Measurements from ENCODE around the gene GJA9.
"Not testable (repeated sequence)": the region's sequence is repeated elsewhere in the genome, so short reads cannot be mapped to it uniquely, and the experiment has no call there.

GJA9 gene

DNA sequence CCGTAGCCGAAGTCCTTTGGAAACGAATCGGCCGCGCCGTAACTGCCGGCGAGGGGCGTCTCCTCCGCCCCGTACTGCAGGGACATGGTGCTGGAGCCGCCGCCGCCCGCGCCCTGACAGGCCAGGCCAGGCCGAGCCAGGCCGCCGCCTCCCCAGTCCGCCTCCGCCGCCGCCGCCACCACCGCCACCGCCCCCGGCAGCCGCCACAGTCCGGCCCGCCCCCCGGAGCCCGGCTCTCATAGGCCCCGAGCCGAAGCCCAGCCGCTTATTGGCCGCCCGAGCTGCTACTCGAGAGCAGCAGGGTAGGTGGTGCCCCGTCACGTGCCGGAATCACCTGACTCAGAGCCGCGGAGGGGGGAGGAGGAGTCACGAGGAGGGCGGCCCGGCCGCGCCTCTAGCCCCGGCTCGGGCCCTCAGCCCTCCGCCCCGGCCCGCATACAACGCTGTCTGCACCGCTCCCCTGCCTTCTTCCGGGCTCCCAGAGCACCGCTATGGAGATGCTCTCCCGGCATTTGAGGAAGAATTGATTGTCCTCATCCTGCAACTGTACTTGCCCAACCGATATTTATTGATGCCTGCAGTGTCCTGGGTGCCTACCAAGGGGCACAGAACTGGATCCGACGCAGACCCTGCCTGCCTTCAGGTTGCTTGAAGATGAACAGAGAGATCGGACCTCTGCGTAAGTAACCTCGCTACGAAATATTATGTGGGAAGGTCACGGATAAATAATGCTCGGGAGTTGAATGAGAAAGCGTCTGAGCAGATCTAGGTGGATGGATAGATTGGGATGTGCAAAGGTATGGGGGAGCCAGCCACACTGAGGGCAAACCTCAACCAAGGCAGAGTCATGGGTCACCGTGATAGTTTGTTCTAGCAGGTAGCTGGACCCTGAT is 21.6 kb downstream of the GJA9 start, which contains the start of gene RRAGC:
RRAGC (minus strand) TSS at position 212 of the 893 bp plus-strand sequence; CDS start at position 86, 126 bp downstream.
- Histone ChIP-seq H3K4me3 (ENCODE audit: insufficient read length, low read depth) (peak within 1 kb of the TSS; percentile 95), H3K27me3 (ENCODE audit: insufficient read depth, insufficient read length) (no peaks in the 10 kb centered on the region), H3K9ac (ENCODE audit: insufficient read length, low read depth) (peak within 1 kb of the TSS; percentile 97), H3K4me1 (ENCODE audit: insufficient read depth, insufficient read length) (no peaks in the 10 kb centered on the region), H3K36me3 (ENCODE audit: insufficient read depth, insufficient read length, low read length) (peaks cover 34% of the 10 kb centered on the region), H3K9me3 (ENCODE audit: insufficient read depth, low read length) (no peaks in the 10 kb centered on the region)
- no peak for TF ChIP-seq YY1 (IDR thresholded peaks at IDR 0.05; ENCODE audit: insufficient read depth, insufficient read length)
- TF ChIP-seq SUZ12 (IDR thresholded peaks at IDR 0.05; ENCODE audit: extremely low read depth, insufficient read depth, insufficient read length), result no peak
- TF ChIP-seq ZNF274 (IDR thresholded peaks at IDR 0.05; ENCODE audit: low read depth, low read length), result no peak
- peak; percentile 98 for DNase-seq (ENCODE audit: low read depth, low spot score)

DNA sequence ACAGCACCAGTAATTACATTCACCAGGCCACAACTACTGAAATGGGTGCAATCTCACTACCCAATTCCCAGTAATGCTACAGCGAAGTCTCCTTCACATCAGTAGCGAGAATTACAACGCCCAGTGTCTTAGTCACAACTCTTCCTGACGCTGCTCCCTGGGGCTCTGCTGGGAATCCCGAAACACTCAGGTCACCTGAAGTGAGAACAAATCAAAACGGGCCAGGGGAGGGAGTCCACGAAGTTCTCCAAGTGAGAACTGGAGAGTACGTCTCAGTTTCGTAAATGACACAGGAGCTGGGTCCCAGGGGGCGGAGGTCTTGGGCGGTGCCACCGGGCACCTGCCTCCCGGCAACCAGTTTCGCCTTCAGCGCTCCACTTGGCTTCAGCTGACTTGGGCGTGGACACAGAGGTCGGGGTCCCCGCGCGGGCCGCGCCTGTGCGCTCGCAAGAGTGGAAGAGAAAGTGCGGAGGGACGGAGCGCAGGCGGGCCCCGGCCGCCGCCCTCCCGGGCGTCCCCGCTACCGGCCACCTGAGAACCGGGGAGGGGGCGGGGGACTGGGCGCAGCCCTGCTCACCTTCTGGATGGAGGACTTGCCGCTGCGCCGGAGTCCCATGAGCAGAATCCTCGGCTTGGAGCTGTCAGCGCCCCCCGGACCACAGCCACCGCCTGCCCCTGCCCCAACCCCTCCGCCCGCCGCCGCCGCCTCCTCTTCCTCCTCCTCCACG is 22.4 kb downstream of the GJA9 start:
- no peaks in the 10 kb centered on the region for H3K27me3 ChIP-seq (ENCODE audit: insufficient read depth, insufficient read length)
- H3K9ac ChIP-seq (ENCODE audit: insufficient read length, low read depth), result peak overlapping the region; percentile 81
- no peaks in the 10 kb centered on the region for H3K4me1 ChIP-seq (ENCODE audit: insufficient read depth, insufficient read length)
- no peak for DNase-seq (ENCODE audit: low read depth, low spot score)
- peaks cover 37% of the 10 kb centered on the region for H3K36me3 ChIP-seq (ENCODE audit: insufficient read depth, insufficient read length, low read length)
- H3K4me3 ChIP-seq (ENCODE audit: insufficient read length, low read depth), result peak overlapping the region; percentile 71
- TF ChIP-seq ZNF274 (IDR thresholded peaks at IDR 0.05; ENCODE audit: low read depth, low read length), result no peak
- TF ChIP-seq YY1 (IDR thresholded peaks at IDR 0.05; ENCODE audit: insufficient read depth, insufficient read length), result no peak
- no peak for TF ChIP-seq SUZ12 (IDR thresholded peaks at IDR 0.05; ENCODE audit: extremely low read depth, insufficient read depth, insufficient read length)
- H3K9me3 ChIP-seq (ENCODE audit: insufficient read depth, low read length), result no peaks in the 10 kb centered on the region

DNA sequence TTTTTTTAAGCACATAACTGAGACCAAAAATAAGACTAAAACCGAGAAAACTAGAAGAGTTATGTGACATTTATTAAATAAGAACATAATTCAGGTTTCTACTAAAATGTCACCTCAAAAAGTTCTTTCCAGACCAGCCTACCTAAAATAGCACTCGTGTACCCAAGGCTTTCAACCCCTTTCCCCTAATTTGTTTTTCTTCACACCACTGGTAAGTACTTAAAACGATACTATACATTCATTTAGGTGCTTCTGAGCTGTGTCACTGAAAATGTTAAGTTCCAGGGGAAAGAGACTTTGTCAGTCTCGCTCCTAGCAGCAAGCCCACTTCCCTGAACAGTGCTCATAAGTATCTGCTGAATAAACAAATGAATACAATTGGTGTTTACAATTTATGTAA is 28.6 kb downstream of the GJA9 start:
- Histone ChIP-seq H3K36me3 (ENCODE audit: insufficient read depth, insufficient read length, low read length) (peaks cover 68% of the 10 kb centered on the region), H3K9ac (ENCODE audit: insufficient read length, low read depth) (no peak overlapping the region), H3K27me3 (ENCODE audit: insufficient read depth, insufficient read length) (no peaks in the 10 kb centered on the region), H3K9me3 (ENCODE audit: insufficient read depth, low read length) (no peaks in the 10 kb centered on the region), H3K4me3 (ENCODE audit: insufficient read length, low read depth) (no peak overlapping the region), H3K4me1 (ENCODE audit: insufficient read depth, insufficient read length) (no peaks in the 10 kb centered on the region)
- no peak for DNase-seq (ENCODE audit: low read depth, low spot score)
- no peak for TF ChIP-seq ZNF274 (IDR thresholded peaks at IDR 0.05; ENCODE audit: low read depth, low read length)
- TF ChIP-seq YY1 (IDR thresholded peaks at IDR 0.05; ENCODE audit: insufficient read depth, insufficient read length), result no peak
- no peak for TF ChIP-seq SUZ12 (IDR thresholded peaks at IDR 0.05; ENCODE audit: extremely low read depth, insufficient read depth, insufficient read length)

DNA sequence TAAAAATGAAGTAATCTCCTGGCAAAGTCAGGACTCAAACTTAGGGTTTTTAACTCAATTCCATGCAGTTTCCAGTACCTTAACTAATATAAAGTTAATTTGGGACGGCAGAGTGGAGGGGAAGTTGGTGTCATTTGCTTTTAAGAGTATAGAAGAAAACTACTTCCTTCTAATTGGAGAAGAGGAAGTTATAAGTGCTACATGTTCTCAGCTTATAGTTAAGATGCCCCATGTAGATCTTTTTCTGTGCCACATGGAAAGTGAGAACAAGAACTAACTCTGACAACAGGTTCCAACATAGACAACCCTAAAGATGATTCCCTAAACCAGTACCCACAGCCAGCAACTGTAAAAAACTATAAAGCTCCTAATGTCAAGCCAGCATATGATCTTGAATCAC is 33.3 kb downstream of the GJA9 start:
- DNase-seq (ENCODE audit: low read depth, low spot score), result no peak
- H3K9ac ChIP-seq (ENCODE audit: insufficient read length, low read depth), result no peak overlapping the region
- H3K36me3 ChIP-seq (ENCODE audit: insufficient read depth, insufficient read length, low read length), result peaks cover 60% of the 10 kb centered on the region
- H3K4me3 ChIP-seq (ENCODE audit: insufficient read length, low read depth), result no peak overlapping the region
- no peaks in the 10 kb centered on the region for H3K27me3 ChIP-seq (ENCODE audit: insufficient read depth, insufficient read length)
- TF ChIP-seq YY1 (IDR thresholded peaks at IDR 0.05; ENCODE audit: insufficient read depth, insufficient read length) (no peak), ZNF274 (IDR thresholded peaks at IDR 0.05; ENCODE audit: low read depth, low read length) (no peak), SUZ12 (IDR thresholded peaks at IDR 0.05; ENCODE audit: extremely low read depth, insufficient read depth, insufficient read length) (no peak)
- no peaks in the 10 kb centered on the region for H3K4me1 ChIP-seq (ENCODE audit: insufficient read depth, insufficient read length)
- H3K9me3 ChIP-seq (ENCODE audit: insufficient read depth, low read length), result no peaks in the 10 kb centered on the region

DNA sequence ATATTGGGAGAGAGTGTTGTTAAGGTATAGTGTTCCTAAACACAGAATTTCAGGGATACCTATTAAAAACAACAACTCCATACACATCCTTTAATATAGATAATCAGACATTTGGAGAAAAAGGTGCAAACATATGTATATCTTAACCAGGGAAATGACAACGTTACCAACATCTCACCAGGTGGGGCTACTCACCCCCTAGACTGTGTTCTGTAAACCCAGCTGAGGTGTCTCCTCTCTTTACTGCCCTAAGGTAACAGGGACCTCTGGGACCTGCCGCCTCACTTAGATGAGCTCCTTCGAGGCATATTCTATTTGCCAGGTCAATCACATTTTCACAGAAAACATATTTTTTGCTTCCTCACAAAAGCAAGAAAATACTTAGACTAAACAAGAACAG is 35.2 kb downstream of the GJA9 start:
- no peaks in the 10 kb centered on the region for H3K9me3 ChIP-seq (ENCODE audit: insufficient read depth, low read length)
- H3K36me3 ChIP-seq (ENCODE audit: insufficient read depth, insufficient read length, low read length), result peaks cover 56% of the 10 kb centered on the region
- H3K9ac ChIP-seq (ENCODE audit: insufficient read length, low read depth), result no peak overlapping the region
- H3K4me3 ChIP-seq (ENCODE audit: insufficient read length, low read depth), result no peak overlapping the region
- no peak for DNase-seq (ENCODE audit: low read depth, low spot score)
- H3K4me1 ChIP-seq (ENCODE audit: insufficient read depth, insufficient read length), result no peaks in the 10 kb centered on the region
- no peaks in the 10 kb centered on the region for H3K27me3 ChIP-seq (ENCODE audit: insufficient read depth, insufficient read length)
- TF ChIP-seq ZNF274 (IDR thresholded peaks at IDR 0.05; ENCODE audit: low read depth, low read length) (no peak), YY1 (IDR thresholded peaks at IDR 0.05; ENCODE audit: insufficient read depth, insufficient read length) (no peak), SUZ12 (IDR thresholded peaks at IDR 0.05; ENCODE audit: extremely low read depth, insufficient read depth, insufficient read length) (no peak)

DNA sequence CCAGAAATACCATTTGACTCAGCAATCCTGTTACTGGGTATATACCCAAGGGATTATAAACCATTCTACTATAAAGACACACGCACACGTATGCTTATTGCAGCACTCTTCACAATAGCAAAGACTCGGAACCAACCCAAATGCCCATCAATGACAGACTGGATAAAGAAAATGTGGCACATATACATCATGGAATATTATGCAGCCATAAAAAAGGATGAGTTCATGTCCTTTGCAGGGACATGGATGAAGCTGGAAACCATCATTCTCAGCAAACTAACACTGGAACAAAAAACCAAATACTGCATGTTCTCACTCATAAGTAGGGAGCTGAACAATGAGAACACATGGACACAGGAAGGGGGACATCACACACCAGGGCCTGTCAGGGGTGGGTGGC is 36.3 kb downstream of the GJA9 start:
- DNase-seq (ENCODE audit: low read depth, low spot score); H3K4me1 ChIP-seq (ENCODE audit: insufficient read depth, insufficient read length); H3K9me3 ChIP-seq (ENCODE audit: insufficient read depth, low read length); H3K4me3 ChIP-seq (ENCODE audit: insufficient read length, low read depth); H3K27me3 ChIP-seq (ENCODE audit: insufficient read depth, insufficient read length); H3K9ac ChIP-seq (ENCODE audit: insufficient read length, low read depth): not testable (repeated sequence)
- peaks cover 52% of the 10 kb centered on the region for H3K36me3 ChIP-seq (ENCODE audit: insufficient read depth, insufficient read length, low read length)

DNA sequence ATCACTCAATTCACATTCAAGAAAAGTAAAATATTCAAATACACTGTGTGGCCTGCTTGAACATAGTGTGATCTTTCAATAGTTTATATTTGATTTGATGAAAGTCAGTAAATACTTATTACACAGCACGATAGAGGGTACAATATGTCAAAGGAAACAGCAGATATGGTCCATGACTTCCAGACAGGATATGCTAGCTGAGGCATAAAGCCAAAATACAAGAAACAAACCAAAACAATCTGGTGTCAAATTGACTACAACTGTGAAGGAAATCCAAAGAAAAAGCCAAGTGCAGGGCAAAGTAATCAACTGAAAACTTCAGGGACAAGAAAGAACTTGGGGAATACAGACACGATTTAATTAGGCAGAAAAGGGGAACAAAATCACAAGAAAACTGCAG is 41.1 kb downstream of the GJA9 start:
- no peak overlapping the region for H3K9ac ChIP-seq (ENCODE audit: insufficient read length, low read depth)
- no peaks in the 10 kb centered on the region for H3K4me1 ChIP-seq (ENCODE audit: insufficient read depth, insufficient read length)
- TF ChIP-seq SUZ12 (IDR thresholded peaks at IDR 0.05; ENCODE audit: extremely low read depth, insufficient read depth, insufficient read length), result no peak
- no peak for TF ChIP-seq ZNF274 (IDR thresholded peaks at IDR 0.05; ENCODE audit: low read depth, low read length)
- TF ChIP-seq YY1 (IDR thresholded peaks at IDR 0.05; ENCODE audit: insufficient read depth, insufficient read length), result no peak
- no peak overlapping the region for H3K4me3 ChIP-seq (ENCODE audit: insufficient read length, low read depth)
- no peaks in the 10 kb centered on the region for H3K9me3 ChIP-seq (ENCODE audit: insufficient read depth, low read length)
- H3K27me3 ChIP-seq (ENCODE audit: insufficient read depth, insufficient read length), result no peaks in the 10 kb centered on the region
- DNase-seq (ENCODE audit: low read depth, low spot score), result no peak
- peaks cover 43% of the 10 kb centered on the region for H3K36me3 ChIP-seq (ENCODE audit: insufficient read depth, insufficient read length, low read length)

Data from NT2/D1 (cell line).